HK-2 (cell line): Measurements from ENCODE around the gene ASB2.

ENCODE experiments used
- DNase-seq: peaks from one replicate; pipeline ENCODE4 v3.0.0-alpha.2; 2018; ENCODE audit not compliant: unreplicated experiment

The ASB2 gene

GRCh38 chr14:93981316-93982229 lies 5.2 kb upstream of the ASB2 start:
- no peak for DNase-seq

GRCh38 chr14:93980456-93981201 lies 4.3 kb upstream of the ASB2 start:
- no peak for DNase-seq

- DNase-seq: peak; percentile 50
Measured at GRCh38 chr14:93978735-93979134, 2.4 kb upstream of the ASB2 start.

DNA sequence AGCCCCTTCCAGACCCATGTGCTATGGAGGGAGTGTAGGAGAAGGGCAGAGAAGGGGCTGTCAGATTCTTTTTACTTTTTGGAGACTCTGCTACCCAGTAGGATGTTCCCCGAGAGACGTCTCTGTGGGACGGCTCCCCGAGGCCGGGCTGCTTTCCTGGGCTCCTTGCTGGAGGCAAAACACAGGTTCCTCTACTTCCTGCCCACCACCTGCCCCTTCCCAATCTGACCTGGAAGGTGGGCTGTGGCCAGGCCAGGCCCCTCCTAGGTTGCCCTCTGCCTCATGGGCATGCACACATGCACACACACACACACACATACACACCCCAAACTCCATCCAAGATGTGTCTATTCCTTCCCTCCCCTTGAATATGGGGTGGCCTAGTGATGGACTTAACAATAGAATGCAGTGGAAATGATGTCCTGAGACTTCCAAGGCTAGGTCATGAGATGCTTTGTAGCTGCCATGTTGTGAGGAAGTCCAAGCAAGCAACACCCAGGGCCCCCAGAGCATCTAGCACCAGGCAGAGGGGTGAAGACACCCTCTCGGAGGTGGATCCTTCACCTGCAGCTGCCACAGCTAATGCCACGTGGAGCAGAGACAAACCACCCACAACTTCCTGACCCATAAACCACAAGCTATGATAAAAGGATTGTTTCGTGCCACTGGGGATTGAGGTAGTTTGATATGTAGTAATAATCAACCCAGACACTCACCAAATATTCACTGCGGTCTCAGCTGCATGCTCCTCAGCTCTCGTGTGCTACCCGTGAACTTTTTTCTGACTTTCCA lies 1.6 kb upstream of the ASB2 start:
- peak; percentile 74 for DNase-seq

- DNase-seq: no peak
Measured at GRCh38 chr14:93977171-93977570, 801 bp upstream of the ASB2 start.

DNA sequence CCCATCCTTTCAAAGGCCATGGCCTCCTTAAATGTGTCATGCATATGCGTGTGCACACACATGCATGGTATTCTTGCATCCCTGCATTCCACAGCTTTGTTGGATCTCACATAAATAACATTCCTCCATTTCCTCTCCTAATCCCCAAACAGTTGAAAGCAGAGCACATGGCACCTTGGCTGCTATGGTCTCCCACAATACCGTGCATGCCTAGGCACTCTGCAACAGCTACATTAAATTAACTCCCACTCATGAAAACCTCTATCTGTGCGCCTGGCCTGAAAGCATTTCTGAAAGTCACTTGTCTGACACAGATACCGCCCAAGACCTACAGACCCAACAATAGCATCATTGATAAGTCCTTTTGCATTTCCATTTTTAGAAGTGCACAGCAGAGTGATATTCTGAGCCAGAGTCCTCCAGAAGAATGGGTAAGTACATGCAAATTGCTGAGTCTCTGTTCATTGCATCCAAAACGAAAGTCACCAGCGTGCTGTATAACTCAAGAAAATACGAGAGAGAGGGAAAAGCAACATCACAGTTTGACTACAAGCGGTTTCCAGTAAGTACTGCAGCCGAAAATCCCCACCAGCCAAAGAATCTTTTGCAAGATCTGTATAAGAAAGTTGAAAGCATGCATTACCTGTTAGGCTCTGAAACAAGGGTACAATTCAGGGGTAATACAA lies 436 bp downstream of the ASB2 start:
- no peak for DNase-seq

GRCh38 chr14:93974833-93975232 lies 1.5 kb downstream of the ASB2 start:
- DNase-seq: no peak

DNA sequence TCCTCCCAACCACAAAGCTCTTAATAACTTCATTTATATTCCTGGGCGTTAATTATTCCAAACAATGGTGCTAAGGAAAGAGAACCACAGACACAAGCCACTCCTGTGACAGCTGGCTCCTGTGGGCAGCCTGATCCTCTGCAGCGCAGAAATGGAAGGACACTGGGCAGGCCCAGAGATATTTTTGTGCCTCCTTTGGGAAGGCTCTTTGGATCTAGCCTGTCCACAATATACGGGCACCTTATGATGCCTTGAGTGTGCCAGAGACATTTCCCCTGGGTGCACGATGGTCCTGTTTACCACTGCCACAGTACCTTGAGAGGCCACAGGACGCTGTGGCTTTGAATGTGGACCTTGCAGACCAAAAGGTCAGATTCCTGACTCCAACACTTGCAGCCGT lies 2.1 kb downstream of the ASB2 start:
- DNase-seq: no peak

DNA sequence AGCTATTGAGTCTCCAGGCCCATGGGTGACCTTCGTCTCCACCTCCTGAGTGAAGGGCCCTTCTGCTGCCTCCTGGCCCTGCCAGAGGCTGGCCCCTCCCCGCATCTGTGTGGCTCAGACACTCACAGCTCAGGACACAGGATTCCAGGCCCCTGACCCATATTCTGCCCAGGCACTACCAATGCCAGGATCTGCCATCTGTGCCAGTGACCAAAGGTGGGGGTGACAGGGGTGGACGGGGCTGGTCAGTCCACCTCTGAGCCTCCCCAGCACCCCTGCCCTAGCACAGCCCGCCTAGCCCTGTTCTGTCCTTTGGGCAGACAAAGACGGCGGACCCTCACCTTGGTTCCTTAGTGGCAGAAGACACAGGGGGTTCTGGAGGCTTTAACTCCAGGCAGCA lies 2.8 kb downstream of the ASB2 start:
- no peak for DNase-seq

DNA sequence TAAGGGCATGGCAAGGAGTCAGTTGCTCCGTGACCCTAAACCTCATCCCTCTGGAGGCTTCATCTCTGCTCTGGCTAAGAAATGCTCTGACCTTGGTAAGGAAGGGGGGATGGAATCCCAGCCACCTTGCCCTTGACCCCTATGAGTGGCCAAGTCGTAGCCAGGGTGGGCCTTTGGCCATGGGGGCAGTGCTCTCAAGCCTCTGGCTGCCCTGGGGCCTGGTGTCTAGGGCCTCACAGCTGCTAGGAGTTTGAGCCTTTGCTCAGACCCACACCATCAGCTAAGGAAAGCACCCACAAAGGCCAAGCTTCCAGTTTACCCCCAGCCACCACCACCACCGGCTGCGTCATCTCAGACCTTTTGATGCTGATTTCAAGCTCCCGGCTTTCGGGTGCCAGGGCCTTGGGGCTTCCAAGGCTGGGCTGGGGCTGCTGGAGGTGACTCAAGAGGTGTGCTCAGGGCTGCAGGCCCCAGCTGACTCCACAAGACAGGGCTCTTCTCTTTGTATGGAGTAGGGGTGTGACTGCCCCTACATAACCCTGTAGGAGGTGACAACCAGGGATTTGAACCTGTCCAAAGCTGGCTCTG lies 3.7 kb downstream of the ASB2 start:
- no peak for DNase-seq

GRCh38 chr14:93971635-93972027 lies 4.7 kb downstream of the ASB2 start:
- no peak for DNase-seq

- DNase-seq: no peak
Measured at GRCh38 chr14:93970965-93971634, 5.3 kb downstream of the ASB2 start.

DNA sequence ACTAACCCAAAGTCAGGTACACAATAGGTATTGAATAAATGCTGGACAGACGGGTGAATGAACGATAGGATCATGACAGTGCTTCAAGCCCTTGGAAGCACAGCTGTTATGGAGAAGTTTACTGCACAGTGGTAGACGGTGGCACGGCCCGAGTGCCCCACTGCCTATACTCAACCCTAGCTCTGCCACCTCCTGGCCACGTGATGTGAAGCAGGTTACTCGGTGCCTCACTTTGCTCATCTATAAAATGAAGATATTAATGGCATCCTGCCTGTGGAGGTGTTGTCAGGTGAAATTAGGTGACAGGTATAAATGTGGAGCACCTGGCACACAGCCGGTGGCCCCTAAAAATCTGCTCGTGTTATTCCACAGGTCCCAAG lies 5.8 kb downstream of the ASB2 start:
- DNase-seq: no peak

DNA sequence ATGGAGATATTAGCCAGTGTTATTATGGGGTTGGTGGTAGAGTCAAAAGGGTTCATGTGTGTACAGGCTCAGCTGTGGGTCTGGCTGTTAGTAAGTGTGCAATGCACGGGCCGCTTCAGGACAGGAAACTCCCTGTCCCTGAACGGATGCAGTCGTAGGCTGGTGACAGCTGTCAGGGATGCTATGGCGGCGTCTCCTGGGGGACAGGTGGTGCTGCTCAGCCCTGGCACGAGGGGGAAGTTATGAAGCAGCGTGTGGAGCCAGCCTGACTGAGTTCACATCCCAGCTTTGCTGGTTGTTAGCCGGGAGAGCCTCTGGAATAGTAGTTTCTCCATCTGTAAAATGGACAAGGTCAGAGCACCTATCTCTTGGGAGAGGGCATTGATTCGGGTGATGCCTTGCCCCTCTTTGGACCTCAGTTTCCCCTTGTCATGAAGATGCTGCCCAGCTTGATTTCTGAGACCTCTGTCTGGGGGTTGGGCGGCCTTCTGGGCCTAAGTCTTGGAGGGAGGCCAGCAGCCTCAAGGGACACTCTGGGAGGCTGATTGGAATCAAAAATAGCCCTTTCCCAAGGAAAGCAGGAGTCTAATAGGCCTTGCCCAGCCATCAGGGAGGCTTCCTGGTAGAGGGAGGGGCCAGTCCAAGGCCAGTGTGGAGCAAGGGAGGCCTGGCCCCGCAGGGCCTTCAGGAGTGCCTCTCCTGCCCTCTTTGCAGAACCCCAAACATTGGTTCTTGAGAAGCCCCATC lies 7.1 kb downstream of the ASB2 start:
- no peak for DNase-seq

- DNase-seq: no peak
Measured at GRCh38 chr14:93967637-93968250, 8.6 kb downstream of the ASB2 start.

DNA sequence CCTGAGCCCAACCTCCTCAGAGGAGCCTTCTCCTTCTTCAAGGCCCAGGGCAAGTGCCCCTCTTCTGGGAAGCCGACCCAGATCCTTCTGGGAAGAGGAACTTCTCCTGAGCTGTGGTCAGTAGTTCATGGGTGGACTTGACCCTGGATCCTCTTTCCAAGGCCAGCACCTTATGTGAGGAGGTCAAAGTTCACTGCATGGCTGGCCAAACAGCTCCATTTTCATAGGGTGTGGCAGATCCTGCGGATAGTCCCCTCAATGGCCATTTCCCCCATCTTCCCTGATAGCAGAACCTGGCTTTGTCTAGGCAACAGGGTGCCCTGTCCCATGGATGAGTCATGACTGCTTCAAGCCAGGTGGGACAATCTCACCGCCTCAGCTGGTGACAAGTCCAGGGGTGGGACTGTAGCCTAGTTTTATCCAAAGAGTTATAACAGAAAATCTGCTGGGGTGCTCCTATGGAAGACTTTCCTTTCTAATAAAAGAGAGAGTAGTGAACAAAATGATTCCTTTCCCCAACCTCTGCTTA lies 10.4 kb downstream of the ASB2 start:
- no peak for DNase-seq

GRCh38 chr14:93965287-93965821 lies 11.0 kb downstream of the ASB2 start:
- peak; percentile 71 for DNase-seq

DNA sequence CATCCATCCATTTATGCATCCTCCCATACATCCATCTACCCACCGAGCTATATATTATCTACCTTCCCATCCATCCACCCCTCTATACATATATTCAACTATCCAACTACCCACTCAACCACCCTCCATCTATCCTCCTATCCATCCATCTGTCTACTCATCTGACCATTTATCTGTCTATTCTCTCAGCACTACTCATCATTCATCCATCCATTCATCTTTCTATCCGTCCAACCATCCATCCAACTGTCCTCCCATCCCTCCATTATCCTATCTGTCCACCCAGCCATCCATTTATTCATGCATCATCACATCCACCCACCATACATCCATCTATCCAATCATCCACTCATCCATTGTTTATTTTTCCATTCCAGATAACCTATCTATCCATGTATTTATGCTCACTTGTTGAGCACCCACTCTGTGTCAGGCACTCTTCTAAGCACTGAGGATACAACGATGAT lies 11.5 kb downstream of the ASB2 start:
- no peak for DNase-seq

GRCh38 chr14:93964281-93964680 lies 12.1 kb downstream of the ASB2 start:
- DNase-seq: no peak
